Loucy (cell line): ENCODE measurements around the gene CTNND2.

Experiments used
- H2AFZ ChIP-seq: fragments of 200-600 bp; sonication (generic); 2 replicates; pipeline ENCODE4 v1.6.0; 2016; ENCODE audit warnings: antibody characterized with exemption, mild to moderate bottlenecking, low read length, moderate library complexity
- H3F3A ChIP-seq: fragments of 200-600 bp; 2 replicates; pipeline ENCODE4 v1.6.0; 2016; ENCODE audit warnings: antibody characterized with exemption, low read depth, mild to moderate bottlenecking
- H3K27me3 ChIP-seq: fragments of 200-600 bp; sonication (generic); 2 replicates; pipeline ENCODE4 v1.6.1; 2014; ENCODE audit warnings: low read length, mild to moderate bottlenecking; ENCODE audit not compliant: insufficient read depth, poor library complexity, severe bottlenecking
- H3K36me3 ChIP-seq: fragments of 200-600 bp; sonication (generic); 2 replicates; pipeline ENCODE4 v1.6.1; 2016; ENCODE audit warnings: low read length; ENCODE audit not compliant: insufficient read depth
- H3K4me1 ChIP-seq: fragments of 200-600 bp; sonication (generic); 2 replicates; pipeline ENCODE4 v1.5.1; 2014; ENCODE audit warnings: low read length, mild to moderate bottlenecking; ENCODE audit not compliant: insufficient read depth, poor library complexity, severe bottlenecking
- H3K4me2 ChIP-seq: fragments of 200-600 bp; sonication (generic); 2 replicates; pipeline ENCODE4 v1.6.0; 2014; ENCODE audit warnings: antibody characterized with exemption, low read length, low read depth, mild to moderate bottlenecking; ENCODE audit not compliant: poor library complexity, severe bottlenecking
- H3K4me3 ChIP-seq: fragments of 200-600 bp; sonication (generic); 2 replicates; pipeline ENCODE4 v1.5.1; 2014; ENCODE audit warnings: low read length, mild to moderate bottlenecking, mixed read lengths; ENCODE audit not compliant: poor library complexity, severe bottlenecking
- H3K79me2 ChIP-seq: fragments of 200-600 bp; sonication (generic); 2 replicates; pipeline ENCODE4 v1.6.1; 2014; ENCODE audit warnings: low read length; ENCODE audit not compliant: insufficient read depth
- H3K9ac ChIP-seq: fragments of 200-600 bp; sonication (generic); 2 replicates; pipeline ENCODE4 v1.6.0; 2014; ENCODE audit warnings: mild to moderate bottlenecking, low read depth, low read length, moderate library complexity; ENCODE audit not compliant: poor library complexity, severe bottlenecking
- H3K9me2 ChIP-seq: fragments of 200-600 bp; sonication (generic); replicated peaks from 2 replicates; pipeline ENCODE4 v1.6.1; 2016; ENCODE audit warnings: low read depth, low read length, mixed read lengths
- H3K9me3 ChIP-seq: fragments of 200-600 bp; sonication (generic); 2 replicates; pipeline ENCODE4 v1.6.1; 2014; ENCODE audit warnings: mild to moderate bottlenecking, antibody characterized with exemption, low read length, low read depth; ENCODE audit not compliant: insufficient read depth
- H4K20me1 ChIP-seq: fragments of 200-600 bp; sonication (generic); 2 replicates; pipeline ENCODE4 v1.6.0; 2014; ENCODE audit warnings: antibody characterized with exemption, low read length, mild to moderate bottlenecking; ENCODE audit not compliant: insufficient read depth, poor library complexity, severe bottlenecking
- EZH2phosphoT487 ChIP-seq: fragments of 200-600 bp; IDR thresholded peaks from 2 replicates; pipeline ENCODE4 v1.6.1; 2018; ENCODE audit warnings: antibody characterized with exemption, mild to moderate bottlenecking, moderate library complexity, borderline replicate concordance
- TF ChIP-seq, protein P1 (sequence below): fragments of 200-600 bp; sonication (generic); conservative IDR thresholded peaks from 2 replicates; pipeline ENCODE4 v1.5.1; 2014; ENCODE audit warnings: mild to moderate bottlenecking, antibody characterized with exemption, low read length

The CTNND2 gene

GRCh38 chr5:11679676-11680075 is 224.6 kb downstream of the CTNND2 start:
- Histone ChIP-seq H3K27me3 (no peaks in the 10 kb centered on the region), H3K79me2 (no peaks in the 10 kb centered on the region), H3K9ac (no peak overlapping the region), H3K4me1 (peaks cover 10% of the 10 kb centered on the region), H3K9me3 (no peaks in the 10 kb centered on the region), H4K20me1 (no peaks in the 10 kb centered on the region), H3K36me3 (no peaks in the 10 kb centered on the region), H3K9me2 (no peaks in the 10 kb centered on the region), H3F3A (no peaks in the 10 kb centered on the region), H3K4me3 (no peak overlapping the region), H3K4me2 (no peak overlapping the region), H2AFZ (no peak overlapping the region)
- TF ChIP-seq, protein P1, sequence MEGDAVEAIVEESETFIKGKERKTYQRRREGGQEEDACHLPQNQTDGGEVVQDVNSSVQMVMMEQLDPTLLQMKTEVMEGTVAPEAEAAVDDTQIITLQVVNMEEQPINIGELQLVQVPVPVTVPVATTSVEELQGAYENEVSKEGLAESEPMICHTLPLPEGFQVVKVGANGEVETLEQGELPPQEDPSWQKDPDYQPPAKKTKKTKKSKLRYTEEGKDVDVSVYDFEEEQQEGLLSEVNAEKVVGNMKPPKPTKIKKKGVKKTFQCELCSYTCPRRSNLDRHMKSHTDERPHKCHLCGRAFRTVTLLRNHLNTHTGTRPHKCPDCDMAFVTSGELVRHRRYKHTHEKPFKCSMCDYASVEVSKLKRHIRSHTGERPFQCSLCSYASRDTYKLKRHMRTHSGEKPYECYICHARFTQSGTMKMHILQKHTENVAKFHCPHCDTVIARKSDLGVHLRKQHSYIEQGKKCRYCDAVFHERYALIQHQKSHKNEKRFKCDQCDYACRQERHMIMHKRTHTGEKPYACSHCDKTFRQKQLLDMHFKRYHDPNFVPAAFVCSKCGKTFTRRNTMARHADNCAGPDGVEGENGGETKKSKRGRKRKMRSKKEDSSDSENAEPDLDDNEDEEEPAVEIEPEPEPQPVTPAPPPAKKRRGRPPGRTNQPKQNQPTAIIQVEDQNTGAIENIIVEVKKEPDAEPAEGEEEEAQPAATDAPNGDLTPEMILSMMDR: no peak
- TF ChIP-seq EZH2phosphoT487: no peak

DNA sequence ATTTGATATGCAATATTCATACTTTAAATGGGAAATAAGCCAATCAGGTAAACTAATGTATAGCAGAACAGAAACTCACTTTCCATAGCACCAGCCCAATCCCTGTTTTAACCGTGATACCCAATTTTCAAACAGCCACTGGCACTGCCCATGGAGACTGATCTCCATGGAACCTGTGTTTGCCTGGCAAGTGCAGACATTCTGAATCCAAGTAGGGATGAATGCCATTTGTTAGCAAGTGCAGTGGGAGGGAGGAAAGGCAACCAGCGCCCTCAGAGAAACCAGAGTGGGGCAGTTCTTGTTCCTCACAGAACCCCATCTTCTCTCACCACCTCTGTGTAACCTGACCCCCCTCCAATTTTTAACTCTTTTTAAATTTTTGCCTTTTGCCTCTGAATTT is 229.1 kb downstream of the CTNND2 start:
- Histone ChIP-seq H4K20me1 (no peaks in the 10 kb centered on the region), H3K9me3 (no peaks in the 10 kb centered on the region), H3F3A (no peaks in the 10 kb centered on the region), H3K9ac (no peak overlapping the region), H2AFZ (no peak overlapping the region), H3K4me2 (no peak overlapping the region), H3K4me1 (peaks cover 6% of the 10 kb centered on the region), H3K36me3 (no peaks in the 10 kb centered on the region), H3K79me2 (no peaks in the 10 kb centered on the region), H3K4me3 (no peak overlapping the region), H3K27me3 (no peaks in the 10 kb centered on the region), H3K9me2 (no peaks in the 10 kb centered on the region)
- TF ChIP-seq, protein P1: no peak

DNA sequence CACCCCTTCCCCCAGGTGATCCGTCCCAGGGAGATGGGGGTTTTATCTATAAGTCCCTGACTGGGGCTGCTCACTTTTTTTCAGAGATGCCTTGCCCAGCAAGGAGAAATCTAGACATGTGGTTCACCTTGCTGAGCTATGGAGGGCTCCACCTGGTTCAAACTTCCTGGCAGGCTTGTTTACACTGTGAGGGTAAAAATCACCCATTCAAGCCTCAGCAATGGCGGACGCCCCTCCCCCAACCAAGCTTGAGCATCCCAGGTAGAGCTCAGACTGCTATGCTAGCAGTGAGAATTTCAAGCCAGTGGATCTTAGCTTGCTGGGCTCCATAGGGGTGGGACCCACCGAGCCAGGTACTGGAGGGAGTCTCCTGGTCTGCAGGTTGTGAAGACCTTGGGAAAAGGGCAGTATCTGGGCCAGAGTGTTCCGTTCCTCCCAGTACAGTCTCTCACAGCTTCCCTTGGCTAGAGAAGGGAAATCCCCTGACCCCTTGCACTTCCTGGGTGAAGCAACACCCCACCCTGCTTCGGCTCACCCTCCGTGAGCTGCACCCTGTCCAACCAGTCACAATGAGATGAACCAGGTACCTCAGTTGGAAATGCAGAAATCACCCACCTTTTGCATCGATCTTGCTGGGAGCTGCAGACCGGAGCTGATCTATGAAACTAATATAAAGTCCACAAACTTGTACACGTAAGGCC is 231.7 kb downstream of the CTNND2 start:
- Histone ChIP-seq H3F3A (no peaks in the 10 kb centered on the region), H3K27me3 (no peaks in the 10 kb centered on the region), H3K79me2 (no peaks in the 10 kb centered on the region), H3K36me3 (no peaks in the 10 kb centered on the region), H3K9ac (no peak overlapping the region), H4K20me1 (no peaks in the 10 kb centered on the region), H3K4me3 (no peak overlapping the region), H3K4me2 (no peak overlapping the region), H3K9me2 (no peaks in the 10 kb centered on the region), H3K4me1 (peaks cover 1% of the 10 kb centered on the region), H3K9me3 (no peaks in the 10 kb centered on the region), H2AFZ (no peak overlapping the region)
- TF ChIP-seq, protein P1: no peak
- no peak for TF ChIP-seq EZH2phosphoT487
